Neural cell (in vitro differentiated cells): ENCODE results near the gene SELENON. TPM values are rescaled to one million over a fixed set of nuclear protein-coding genes. Genes with fewer than 3 reads are reported as not detected.

Experiments
- H2AFZ ChIP-seq: fragments of 200-600, 300-800 bp; sonication (generic), shearing (Covaris generic); 2 replicates; pipeline ENCODE4 v1.6.0; 2014; ENCODE audit warnings: low read depth, mild to moderate bottlenecking, antibody characterized with exemption, low read length, moderate library complexity
- H3F3A ChIP-seq: fragments of 200-600 bp; shearing (Covaris generic); 2 replicates; pipeline ENCODE4 v1.6.1; 2016; ENCODE audit warnings: mild to moderate bottlenecking, moderate library complexity, mixed read lengths, antibody characterized with exemption, low read length; ENCODE audit not compliant: insufficient read depth, poor library complexity, severe bottlenecking
- H3K27ac ChIP-seq: fragments of 200-600, 300-800 bp; sonication (generic), shearing (Covaris generic); 2 replicates; pipeline ENCODE4 v1.5.1; 2014; ENCODE audit warnings: mild to moderate bottlenecking, low read length, moderate library complexity
- H3K27me3 ChIP-seq: fragments of 300-800, 200-600 bp; sonication (generic), shearing (Covaris generic); 2 replicates; pipeline ENCODE4 v1.6.0; 2014; ENCODE audit warnings: mild to moderate bottlenecking, low read depth, low read length, moderate library complexity; ENCODE audit not compliant: insufficient read depth
- H3K36me3 ChIP-seq: fragments of 300-800, 200-600 bp; sonication (generic), shearing (Covaris generic); 2 replicates; pipeline ENCODE4 v1.5.1; 2014; ENCODE audit warnings: mild to moderate bottlenecking, antibody characterized with exemption, low read length, moderate library complexity; ENCODE audit not compliant: insufficient read depth
- H3K4me2 ChIP-seq: fragments of 300-800, 200-600 bp; sonication (generic), shearing (Covaris generic); 2 replicates; pipeline ENCODE4 v1.6.0; 2014; ENCODE audit warnings: mild to moderate bottlenecking, low read length
- H3K4me3 ChIP-seq: fragments of 300-800, 200-600 bp; sonication (generic), shearing (Covaris generic); 2 replicates; pipeline ENCODE4 v1.5.1; 2014; ENCODE audit warnings: mild to moderate bottlenecking, low read length, moderate library complexity
- H3K79me2 ChIP-seq: fragments of 200-600 bp; shearing (Covaris generic); replicated peaks from 2 replicates; pipeline ENCODE4 v1.6.0; 2014; ENCODE audit warnings: mild to moderate bottlenecking, low read length, moderate library complexity; ENCODE audit not compliant: insufficient read depth
- H3K9ac ChIP-seq: fragments of 300-800, 200-600 bp; sonication (generic), shearing (Covaris generic); 2 replicates; pipeline ENCODE4 v1.6.1; 2016; ENCODE audit warnings: mild to moderate bottlenecking, low read length, mixed read lengths
- H3K9me2 ChIP-seq: fragments of 200-600 bp; shearing (Covaris generic); 2 replicates; pipeline ENCODE4 v1.6.1; 2016; ENCODE audit warnings: mild to moderate bottlenecking, low read length, mixed read lengths; ENCODE audit not compliant: insufficient read depth
- H3K9me3 ChIP-seq: fragments of 200-600, 300-800 bp; sonication (generic), shearing (Covaris generic); 2 replicates; pipeline ENCODE4 v1.6.1; 2016; ENCODE audit warnings: mild to moderate bottlenecking, mixed run types, low read length, moderate library complexity, mixed read lengths
- H4K20me1 ChIP-seq: fragments of 200-600 bp; shearing (Covaris generic); 2 replicates; pipeline ENCODE4 v1.6.1; 2016; ENCODE audit warnings: mild to moderate bottlenecking, mixed run types; ENCODE audit not compliant: insufficient read depth
- EP300 ChIP-seq: fragments of 450-650 bp; conservative IDR thresholded peaks from 2 replicates; pipeline ENCODE4 v1.6.1; 2014; ENCODE audit warnings: antibody characterized with exemption, mild to moderate bottlenecking, moderate library complexity; ENCODE audit not compliant: poor library complexity, severe bottlenecking
- EZH2 ChIP-seq: fragments of 200-600, 300-800 bp; shearing (Covaris generic), sonication (generic); IDR thresholded peaks from 2 replicates; pipeline ENCODE4 v1.6.1; 2014; ENCODE audit warnings: antibody characterized with exemption, low read length, borderline replicate concordance, mild to moderate bottlenecking; ENCODE audit not compliant: insufficient read depth, poor library complexity, severe bottlenecking
- MXI1 ChIP-seq: fragments of 450-650 bp; conservative IDR thresholded peaks from 2 replicates; pipeline ENCODE4 v1.6.1; 2014; ENCODE audit warnings: antibody characterized with exemption, mild to moderate bottlenecking; ENCODE audit not compliant: poor library complexity, severe bottlenecking
- POLR2AphosphoS5 ChIP-seq: IDR thresholded peaks from 2 replicates; pipeline ENCODE4 v1.6.1; 2012
- RAD21 ChIP-seq: fragments of 450-650 bp; conservative IDR thresholded peaks from 2 replicates; pipeline ENCODE4 v1.6.1; 2014; ENCODE audit warnings: antibody characterized with exemption, mild to moderate bottlenecking, moderate library complexity
- SMC3 ChIP-seq: fragments of 450-650 bp; conservative IDR thresholded peaks from 2 replicates; pipeline ENCODE4 v1.6.1; 2014; ENCODE audit warnings: antibody characterized with exemption, mild to moderate bottlenecking, moderate library complexity; ENCODE audit not compliant: poor library complexity
- TAF1 ChIP-seq: IDR thresholded peaks from 2 replicates; pipeline ENCODE4 v1.6.1; 2012; ENCODE audit warnings: low read depth
- polyA plus RNA-seq: library from polyadenylated mRNA; depleted of rRNA; stranded (reverse); fragments of >200 nt; gene quantifications from 2 replicates; pipeline ENCODE4 v1.2.3, GENCODE V29; 2014
- TF ChIP-seq, protein P1 (sequence below): fragments of 450-650 bp; IDR thresholded peaks from 2 replicates; pipeline ENCODE4 v1.5.1; 2014; ENCODE audit warnings: antibody characterized with exemption, mild to moderate bottlenecking, moderate library complexity; ENCODE audit not compliant: poor library complexity, severe bottlenecking
- TF ChIP-seq, protein P2 (sequence below): IDR thresholded peaks from 2 replicates; pipeline ENCODE4 v1.6.1; 2012; ENCODE audit warnings: borderline replicate concordance

SELENON gene
- polyA plus RNA-seq, 1 donor from 2014 or later = 6.5 TPM

DNA sequence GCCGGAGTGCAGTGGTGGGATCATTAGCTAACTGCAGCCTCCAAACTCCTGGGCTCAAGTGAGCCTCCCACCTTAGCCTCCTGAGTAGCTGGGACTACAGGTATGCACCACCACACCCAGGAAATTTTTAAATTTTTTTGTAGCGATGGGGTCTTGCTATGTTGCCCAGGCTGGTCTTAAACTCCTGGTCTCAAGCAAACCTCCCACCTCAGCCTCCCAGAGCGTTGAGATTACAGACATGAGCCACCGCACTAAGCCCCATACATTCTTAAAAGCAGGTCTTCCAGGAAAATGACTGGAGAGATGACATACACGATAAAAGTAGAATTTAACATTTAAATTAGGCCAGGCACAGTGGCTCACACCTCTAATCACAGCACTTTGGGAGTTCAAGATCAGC, 33.2 kb downstream of the SELENON start:
- H3F3A ChIP-seq = no peaks in the 10 kb centered on the region
- no peaks in the 10 kb centered on the region for H3K9me2 ChIP-seq
- no peak for TF ChIP-seq MXI1
- TF ChIP-seq TAF1 = no peak
- no peak for TF ChIP-seq EP300
- TF ChIP-seq POLR2AphosphoS5 = no peak
- TF ChIP-seq SMC3 = no peak
- TF ChIP-seq, protein P1, sequence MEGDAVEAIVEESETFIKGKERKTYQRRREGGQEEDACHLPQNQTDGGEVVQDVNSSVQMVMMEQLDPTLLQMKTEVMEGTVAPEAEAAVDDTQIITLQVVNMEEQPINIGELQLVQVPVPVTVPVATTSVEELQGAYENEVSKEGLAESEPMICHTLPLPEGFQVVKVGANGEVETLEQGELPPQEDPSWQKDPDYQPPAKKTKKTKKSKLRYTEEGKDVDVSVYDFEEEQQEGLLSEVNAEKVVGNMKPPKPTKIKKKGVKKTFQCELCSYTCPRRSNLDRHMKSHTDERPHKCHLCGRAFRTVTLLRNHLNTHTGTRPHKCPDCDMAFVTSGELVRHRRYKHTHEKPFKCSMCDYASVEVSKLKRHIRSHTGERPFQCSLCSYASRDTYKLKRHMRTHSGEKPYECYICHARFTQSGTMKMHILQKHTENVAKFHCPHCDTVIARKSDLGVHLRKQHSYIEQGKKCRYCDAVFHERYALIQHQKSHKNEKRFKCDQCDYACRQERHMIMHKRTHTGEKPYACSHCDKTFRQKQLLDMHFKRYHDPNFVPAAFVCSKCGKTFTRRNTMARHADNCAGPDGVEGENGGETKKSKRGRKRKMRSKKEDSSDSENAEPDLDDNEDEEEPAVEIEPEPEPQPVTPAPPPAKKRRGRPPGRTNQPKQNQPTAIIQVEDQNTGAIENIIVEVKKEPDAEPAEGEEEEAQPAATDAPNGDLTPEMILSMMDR = no peak
- TF ChIP-seq EZH2 = no peak
- no peak for TF ChIP-seq RAD21
- H3K79me2 ChIP-seq = no peaks in the 10 kb centered on the region
- H3K27ac ChIP-seq = no peak overlapping the region
- no peak overlapping the region for H3K4me2 ChIP-seq
- H3K36me3 ChIP-seq = no peaks in the 10 kb centered on the region
- no peaks in the 10 kb centered on the region for H3K27me3 ChIP-seq
- H2AFZ ChIP-seq = no peak overlapping the region
- no peaks in the 10 kb centered on the region for H4K20me1 ChIP-seq
- H3K4me3 ChIP-seq = no peak overlapping the region
- no peaks in the 10 kb centered on the region for H3K9me3 ChIP-seq
- H3K9ac ChIP-seq = no peak overlapping the region

DNA sequence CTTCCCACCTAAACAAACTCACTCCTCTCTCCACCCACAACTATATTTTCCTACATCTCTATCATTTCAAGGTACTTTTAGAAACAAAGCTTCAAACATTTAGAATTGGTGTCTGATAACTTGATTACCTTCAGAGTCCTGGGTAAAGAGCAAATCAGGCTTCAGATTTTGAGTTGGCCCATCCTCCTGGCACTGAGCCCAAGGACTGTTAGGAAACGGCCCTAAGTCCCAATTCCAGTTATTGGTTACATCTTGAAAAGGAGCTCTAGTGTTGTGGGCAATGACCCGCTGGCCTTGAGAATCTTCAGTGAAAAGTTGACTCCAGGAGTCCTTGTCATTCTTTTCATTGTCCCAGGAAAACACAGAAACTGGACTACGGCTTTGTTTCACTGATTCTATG, 34.9 kb downstream of the SELENON start:
- H3K4me3 ChIP-seq = no peak overlapping the region
- TF ChIP-seq SMC3 (no peak), MXI1 (no peak), EP300 (no peak), POLR2AphosphoS5 (no peak), EZH2 (no peak), RAD21 (no peak), TAF1 (no peak)
- TF ChIP-seq, protein P2, sequence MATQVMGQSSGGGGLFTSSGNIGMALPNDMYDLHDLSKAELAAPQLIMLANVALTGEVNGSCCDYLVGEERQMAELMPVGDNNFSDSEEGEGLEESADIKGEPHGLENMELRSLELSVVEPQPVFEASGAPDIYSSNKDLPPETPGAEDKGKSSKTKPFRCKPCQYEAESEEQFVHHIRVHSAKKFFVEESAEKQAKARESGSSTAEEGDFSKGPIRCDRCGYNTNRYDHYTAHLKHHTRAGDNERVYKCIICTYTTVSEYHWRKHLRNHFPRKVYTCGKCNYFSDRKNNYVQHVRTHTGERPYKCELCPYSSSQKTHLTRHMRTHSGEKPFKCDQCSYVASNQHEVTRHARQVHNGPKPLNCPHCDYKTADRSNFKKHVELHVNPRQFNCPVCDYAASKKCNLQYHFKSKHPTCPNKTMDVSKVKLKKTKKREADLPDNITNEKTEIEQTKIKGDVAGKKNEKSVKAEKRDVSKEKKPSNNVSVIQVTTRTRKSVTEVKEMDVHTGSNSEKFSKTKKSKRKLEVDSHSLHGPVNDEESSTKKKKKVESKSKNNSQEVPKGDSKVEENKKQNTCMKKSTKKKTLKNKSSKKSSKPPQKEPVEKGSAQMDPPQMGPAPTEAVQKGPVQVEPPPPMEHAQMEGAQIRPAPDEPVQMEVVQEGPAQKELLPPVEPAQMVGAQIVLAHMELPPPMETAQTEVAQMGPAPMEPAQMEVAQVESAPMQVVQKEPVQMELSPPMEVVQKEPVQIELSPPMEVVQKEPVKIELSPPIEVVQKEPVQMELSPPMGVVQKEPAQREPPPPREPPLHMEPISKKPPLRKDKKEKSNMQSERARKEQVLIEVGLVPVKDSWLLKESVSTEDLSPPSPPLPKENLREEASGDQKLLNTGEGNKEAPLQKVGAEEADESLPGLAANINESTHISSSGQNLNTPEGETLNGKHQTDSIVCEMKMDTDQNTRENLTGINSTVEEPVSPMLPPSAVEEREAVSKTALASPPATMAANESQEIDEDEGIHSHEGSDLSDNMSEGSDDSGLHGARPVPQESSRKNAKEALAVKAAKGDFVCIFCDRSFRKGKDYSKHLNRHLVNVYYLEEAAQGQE = no peak
- TF ChIP-seq, protein P1 = no peak
- no peak overlapping the region for H3K9ac ChIP-seq
- H3K79me2 ChIP-seq = no peaks in the 10 kb centered on the region
- no peaks in the 10 kb centered on the region for H3F3A ChIP-seq
- H3K36me3 ChIP-seq = no peaks in the 10 kb centered on the region
- no peak overlapping the region for H3K27ac ChIP-seq
- no peaks in the 10 kb centered on the region for H4K20me1 ChIP-seq
- no peaks in the 10 kb centered on the region for H3K9me2 ChIP-seq
- H3K9me3 ChIP-seq = no peaks in the 10 kb centered on the region
- no peaks in the 10 kb centered on the region for H3K27me3 ChIP-seq
- no peak overlapping the region for H2AFZ ChIP-seq
- no peak overlapping the region for H3K4me2 ChIP-seq
